ENCODE results near the gene SPIB.
"Not testable (repeated sequence)": the region's sequence is repeated elsewhere in the genome, so short reads cannot be mapped to it uniquely, and the experiment has no call there.

SPIB gene

DNA sequence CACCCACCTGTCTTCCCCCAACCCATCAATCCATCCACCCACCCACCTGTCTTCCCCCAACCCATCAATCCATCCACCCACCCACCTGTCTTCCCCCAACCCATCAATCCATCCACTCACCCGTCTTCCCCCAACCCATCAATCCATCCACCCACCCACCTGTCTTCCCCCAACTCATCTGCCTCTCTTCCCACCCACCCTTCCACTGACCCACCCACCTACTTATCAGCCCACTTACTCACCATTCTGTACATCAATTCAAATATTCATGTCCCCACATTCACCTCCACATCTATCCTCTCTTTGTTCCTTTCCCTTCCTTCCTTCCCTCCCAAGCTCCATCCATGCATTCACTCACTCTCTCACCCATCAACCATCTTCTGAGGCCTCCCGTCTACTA, 20.4 kb downstream of the SPIB start:
- not testable (repeated sequence) for DNase-seq (ENCODE audit: low read depth in 2 of 2)

DNA sequence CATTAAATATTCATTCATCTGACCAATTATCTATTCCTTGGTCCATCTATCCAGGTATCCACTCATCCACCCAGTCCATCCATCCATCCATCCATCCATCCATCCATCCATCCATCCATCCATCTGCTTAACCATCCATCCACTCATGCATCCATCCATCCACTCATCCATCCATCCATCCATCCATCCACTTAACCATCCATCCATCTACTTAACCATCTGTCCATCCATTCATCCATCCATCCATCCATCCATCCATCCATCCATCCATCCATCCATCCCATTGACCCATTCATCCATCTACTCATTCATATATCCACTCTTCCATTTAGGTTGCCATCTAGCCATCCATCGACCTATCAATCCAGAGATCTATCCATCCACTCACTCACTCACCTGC, 25.3 kb downstream of the SPIB start:
- DNase-seq (ENCODE audit: low read depth in 2 of 2) = no peak

DNA sequence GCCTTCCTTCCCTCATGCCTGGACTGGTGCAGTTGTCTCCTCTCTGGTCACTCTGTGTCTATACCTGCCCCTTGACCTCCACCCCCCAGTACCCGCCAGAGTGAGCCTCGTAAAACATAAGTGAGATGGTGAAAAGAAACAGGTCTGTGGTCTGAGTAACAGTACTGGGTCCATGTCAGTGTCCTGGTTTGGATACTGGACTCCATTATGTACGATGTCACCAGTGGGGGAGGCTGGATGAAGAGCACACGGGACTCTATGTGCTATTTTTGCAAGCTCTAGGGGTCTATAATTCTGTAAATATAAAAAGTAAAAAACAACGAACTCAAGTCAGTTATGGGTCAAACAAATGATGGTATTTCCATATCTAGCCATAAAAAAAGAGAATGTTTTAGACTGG, 28.3 kb downstream of the SPIB start:
- DNase-seq (ENCODE audit: low read depth in 2 of 2) = no peak

DNA sequence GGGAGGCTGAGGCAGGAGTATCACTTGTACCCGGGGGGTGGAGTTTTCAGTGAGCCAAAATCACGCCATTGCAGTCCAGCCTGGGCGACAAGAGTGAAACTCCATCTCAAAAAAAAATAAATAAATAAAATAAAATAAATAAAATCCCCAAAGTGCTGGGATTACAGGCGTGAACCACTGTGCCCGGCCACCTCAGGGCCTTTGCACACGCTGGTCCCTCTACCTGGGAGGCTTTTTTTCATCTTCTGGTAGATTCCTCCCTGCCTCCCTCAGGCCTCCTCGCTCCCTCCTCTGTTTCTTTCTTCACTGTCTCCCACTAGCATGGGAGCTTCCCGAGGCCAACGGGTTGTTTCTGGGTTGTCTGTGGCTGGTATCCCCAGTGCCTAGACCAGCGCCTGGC, 29.0 kb downstream of the SPIB start:
- DNase-seq (ENCODE audit: low read depth in 2 of 2) = no peak

DNA sequence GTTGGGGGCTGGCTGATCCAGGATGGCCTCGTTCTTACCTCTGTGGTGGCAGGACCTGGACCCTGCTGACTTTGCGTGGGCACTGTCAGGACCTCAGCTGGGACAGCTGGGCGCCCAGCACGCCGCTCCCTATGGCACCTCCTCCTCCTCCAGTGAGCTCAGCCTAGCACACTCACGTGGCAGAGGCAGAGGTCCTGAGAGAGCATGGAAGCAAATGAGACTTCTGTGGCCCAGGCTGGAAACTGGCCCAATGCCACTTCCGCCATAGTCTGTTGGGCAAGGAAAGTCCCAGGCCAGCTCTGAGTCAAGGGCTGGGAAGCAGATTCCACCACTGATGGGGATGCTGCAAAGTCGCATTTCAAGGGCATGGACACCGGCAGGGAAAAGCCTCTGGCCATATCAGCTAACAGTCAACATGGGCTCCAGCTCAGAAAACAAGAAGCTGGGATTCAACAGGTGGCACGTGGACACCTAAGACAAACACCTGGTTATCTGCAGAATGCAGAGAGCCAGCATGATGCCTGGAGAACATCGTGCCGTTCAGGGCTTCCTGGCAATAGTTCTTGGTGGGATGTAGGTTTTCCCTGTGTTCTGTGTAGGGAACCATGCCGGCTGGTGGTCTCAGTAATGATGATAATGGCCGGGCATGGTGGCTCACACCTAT, 30.6 kb downstream of the SPIB start:
- no peak for DNase-seq (ENCODE audit: low read depth in 2 of 2)

DNA sequence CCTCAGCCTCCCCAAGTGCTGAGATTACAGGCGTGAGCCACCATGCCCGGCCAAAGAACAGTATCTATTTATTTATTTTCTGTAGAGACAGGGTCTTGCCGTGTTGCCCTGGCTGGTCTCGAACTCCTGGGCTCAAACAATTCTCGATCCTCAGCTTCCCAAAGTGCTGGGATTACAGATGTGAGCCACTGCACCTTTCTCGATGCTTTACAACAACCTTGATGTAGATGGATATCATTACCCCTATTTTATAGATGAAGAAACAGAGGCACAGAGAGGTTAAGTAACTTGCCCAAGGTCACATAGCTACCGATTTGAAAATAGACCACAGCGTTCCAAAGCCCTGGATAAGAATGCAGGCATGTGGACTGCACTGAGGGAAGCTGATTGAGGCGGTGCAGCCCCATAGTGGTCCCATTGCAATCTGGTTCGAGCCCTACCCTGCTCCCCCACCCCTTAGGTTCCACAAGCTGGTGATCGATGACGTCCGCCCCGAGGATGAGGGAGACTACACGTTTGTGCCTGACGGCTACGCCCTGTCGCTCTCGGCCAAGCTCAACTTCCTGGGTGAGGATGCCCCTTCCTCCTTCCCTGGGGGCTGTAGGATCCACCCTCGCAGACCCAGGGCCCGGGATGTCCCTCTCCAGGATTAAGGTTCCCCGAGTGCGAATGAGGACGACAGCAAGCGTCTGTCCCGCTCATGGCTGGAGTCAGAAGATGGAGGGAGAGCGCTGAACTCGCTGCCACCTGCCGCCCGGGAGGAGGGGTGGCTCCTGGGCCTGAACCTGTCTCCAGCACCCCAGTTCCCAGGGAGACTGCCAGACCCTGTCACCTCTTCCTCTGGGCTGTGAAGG, 31.9 kb downstream of the SPIB start:
- DNase-seq (ENCODE audit: low read depth in 2 of 2) = no peak

DNA sequence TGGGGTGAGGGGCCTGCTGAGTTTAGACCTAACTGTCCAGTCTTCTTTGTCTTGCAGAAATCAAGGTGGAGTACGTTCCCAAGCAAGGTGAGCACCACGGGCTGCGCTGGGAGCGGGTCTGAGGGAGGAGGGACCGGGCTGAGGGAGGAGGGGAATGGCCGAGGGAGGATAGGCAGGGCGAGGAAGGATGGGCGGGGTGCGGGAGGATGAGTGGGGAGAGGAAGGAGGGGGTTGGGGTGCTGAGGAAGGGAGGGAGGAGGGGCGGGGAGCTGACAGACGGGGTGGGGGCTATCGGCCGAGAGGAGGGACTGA, 32.4 kb downstream of the SPIB start:
- no peak for DNase-seq (ENCODE audit: low read depth in 2 of 2)

DNA sequence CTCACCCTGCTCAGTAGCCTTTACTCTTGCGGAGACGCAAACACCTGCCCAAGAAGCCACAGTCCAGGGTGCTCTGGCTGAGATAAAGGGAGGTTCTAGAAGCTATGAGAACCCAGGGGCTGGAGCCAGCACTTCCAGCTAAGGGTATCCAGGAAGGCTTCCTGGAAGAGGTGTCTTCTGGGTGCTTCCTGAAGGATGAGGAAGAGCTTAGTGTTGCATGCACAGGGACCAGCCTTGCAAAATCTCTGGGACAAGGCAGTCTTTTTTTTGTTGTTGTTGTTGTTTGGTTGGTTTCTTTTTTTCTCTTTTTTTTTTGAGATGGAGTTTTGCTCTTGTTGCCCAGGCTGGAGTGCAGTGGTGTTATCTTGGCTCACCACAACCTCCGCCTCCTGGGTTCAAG, 34.5 kb downstream of the SPIB start:
- no peak for DNase-seq (ENCODE audit: low read depth in 2 of 2)

DNA sequence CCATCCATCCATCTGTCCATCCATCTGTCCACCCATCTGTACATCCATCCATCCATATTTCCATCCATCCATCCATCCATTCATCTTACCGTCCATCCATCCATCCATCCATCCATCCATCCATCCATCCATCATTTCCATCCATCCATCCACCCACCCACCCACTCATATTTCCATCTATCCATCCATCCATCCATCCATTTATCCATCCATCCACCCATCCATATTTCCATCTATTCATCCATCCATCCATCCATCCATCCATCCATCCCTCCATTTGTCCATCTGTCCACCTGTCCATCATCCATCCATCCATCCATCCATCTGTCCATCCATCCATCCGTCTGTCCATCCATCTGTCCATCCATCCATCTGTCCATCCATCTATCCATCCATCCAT, 37.3 kb downstream of the SPIB start:
- DNase-seq (ENCODE audit: low read depth in 2 of 2) = no peak

DNA sequence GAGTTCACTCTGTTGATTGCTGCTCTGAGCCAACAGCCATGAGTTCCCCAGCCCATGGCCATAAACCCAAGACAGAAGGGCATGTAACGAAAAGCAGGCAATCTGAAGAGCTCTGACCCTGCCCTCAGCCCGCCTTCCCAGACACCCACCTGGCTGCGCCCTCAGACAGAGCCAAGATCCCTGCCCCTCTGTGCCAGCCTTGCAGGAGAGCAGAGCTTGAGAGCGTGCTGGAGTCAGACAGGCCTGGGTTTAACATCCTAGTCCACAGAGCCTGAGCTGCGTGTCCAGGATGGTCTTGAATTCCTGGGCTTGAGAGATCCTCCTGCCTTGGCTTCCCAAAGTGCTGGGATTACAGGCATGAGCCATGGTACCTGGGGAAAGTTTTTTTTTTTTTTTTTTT, 38.6 kb downstream of the SPIB start:
- DNase-seq (ENCODE audit: low read depth in 2 of 2) = no peak

DNA sequence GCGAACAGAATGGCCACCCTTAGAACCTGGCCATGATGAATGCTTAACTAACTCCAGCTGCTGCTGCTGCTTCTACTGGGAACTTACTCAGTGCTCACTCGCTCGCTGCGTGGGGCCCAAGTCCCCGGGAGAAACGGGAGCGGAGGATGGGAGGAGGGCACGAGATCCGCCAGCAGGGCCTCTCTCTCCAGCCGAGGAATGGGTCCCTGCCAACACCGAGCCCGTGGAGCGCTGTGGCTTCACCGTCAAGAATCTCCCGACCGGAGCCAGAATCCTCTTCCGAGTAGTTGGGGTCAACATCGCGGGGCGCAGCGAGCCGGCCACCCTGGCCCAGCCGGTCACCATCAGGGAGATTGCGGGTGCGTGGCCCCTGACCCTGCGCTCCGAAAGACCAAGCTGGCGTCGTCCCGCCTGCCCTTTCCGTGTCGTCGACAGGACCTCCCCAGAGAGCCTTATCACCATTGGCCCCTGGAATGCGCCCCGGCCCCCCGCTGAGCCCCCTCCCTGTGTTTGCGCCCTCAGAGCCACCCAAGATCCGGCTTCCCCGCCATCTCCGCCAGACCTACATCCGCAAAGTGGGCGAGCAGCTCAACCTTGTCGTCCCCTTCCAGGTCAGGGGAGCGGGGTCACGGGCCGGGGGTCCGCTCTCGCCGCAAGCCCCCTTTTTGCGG, 39.8 kb downstream of the SPIB start:
- no peak for DNase-seq (ENCODE audit: low read depth in 2 of 2)

DNA sequence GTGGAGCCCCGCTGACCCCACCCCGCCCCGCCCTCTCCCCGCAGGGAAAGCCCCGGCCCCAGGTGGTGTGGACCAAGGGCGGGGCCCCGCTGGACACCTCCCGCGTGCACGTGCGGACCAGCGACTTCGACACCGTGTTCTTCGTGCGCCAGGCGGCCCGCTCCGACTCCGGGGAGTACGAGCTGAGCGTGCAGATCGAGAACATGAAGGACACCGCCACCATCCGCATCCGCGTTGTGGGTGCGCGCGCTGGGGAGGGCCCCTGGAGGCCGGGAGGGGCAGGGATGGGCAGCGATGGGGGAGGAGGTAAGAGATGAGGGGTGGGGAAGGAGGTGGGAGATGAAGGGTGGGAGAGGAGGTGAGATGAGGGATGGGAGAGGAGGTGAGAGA, 40.3 kb downstream of the SPIB start:
- DNase-seq (ENCODE audit: low read depth in 2 of 2) = no peak

DNA sequence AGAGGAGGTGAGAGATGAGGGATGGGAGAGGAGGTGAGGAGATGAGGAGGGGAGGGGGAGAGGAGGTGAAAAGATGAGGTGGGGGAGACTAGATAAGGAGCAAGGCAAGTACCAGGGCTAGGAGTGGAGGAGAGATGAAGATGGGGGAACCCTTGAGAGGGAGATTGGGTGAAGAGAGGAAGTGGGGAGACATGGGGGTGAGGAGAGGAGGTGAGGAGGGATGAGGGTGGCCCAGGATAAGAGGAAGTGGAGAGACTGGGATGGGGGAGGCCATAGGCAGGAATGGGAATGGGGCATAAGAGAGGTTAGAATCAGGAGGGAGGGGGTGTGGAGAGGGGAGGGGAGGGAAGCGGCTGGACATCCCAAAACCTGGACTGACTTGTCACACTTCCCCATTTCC, 40.9 kb downstream of the SPIB start:
- no peak for DNase-seq (ENCODE audit: low read depth in 2 of 2)

DNA sequence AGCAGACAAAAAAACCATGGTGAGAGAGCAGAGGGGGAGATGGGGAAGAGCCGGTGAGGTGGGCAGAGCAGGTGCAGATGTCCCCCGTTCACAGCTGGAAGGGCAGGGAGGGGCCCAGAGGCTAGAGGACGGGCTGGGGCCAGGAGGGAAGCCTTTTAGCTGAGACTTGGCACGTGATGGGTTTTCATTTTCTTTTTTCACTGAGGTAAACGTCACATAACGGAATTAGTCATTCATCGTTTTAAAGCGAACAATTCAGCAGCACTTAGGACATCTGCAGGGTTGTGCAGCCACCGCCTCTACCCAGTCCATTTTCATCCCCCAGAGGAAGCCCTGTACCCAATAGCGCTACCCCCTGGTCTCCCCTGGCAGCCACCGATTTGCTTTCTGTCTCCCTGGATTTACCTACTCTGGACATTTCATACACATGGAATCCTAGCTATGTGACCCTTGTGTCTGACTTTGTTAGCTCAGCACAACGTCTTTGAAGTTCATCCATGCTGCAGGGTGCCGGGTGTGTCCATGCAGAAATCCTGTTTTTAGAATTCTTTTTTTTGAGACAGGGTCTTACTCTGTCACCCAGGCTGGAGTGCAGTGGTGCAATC, 41.5 kb downstream of the SPIB start:
- DNase-seq (ENCODE audit: low read depth in 2 of 2) = no peak

DNA sequence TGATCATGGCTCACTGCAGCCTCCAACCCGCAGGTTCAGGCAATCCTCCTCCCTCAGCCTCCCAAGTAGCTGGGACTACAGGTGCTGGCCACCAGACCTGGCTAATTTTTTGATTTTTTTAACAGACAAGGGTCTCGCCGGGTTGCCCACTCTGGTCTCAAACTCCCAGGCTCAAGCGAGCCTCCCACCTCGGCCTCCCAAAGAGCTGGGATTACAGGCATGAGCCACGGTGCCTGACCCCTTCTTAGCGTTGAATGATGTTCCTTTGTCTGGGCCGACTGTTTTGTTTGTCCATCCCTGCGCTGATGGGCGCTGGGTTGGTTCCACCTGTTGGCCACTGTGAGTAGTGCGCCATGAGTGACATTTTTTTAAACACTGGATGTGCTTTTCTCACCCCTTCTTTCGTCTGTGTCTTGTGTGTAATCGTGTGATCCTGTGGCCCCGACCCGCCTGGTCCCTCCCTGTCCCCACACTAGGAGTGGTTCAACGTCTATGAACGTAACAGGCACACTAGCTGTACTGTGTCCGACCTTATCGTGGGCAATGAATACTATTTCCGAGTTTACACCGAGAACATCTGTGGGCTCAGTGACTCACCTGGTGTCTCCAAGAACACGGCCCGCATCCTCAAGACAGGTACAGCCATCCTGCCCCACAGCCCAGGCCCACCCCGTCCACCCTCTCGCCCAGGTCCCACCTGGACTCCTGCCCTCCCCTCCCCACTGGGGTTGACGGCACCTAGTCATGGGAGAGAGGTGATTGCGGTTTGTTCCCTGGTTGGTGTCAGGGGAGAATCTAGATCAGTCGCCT, 42.5 kb downstream of the SPIB start:
- DNase-seq (ENCODE audit: low read depth in 2 of 2) = peak in 1 of 2 donors; percentile 16

DNA sequence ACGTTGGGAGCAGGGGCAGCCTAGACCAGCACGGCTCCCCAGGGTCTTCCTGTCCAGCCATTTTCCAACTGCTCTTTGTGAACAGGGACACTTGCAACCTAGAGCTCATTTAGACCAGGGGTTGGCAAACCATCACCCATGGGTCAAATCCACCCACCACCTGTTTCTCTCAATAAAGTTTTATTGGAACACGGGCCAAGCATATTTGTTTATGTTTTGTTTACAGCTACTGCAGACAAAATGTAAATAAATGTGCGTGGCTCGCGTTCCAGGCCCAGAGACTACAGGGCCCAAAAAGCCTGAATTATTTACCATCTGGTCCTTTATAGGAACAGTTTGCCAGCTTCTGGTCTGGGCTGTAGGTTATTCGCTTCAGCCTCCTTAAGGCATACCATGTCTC, 44.2 kb downstream of the SPIB start:
- DNase-seq (ENCODE audit: low read depth in 2 of 2) = no peak

DNA sequence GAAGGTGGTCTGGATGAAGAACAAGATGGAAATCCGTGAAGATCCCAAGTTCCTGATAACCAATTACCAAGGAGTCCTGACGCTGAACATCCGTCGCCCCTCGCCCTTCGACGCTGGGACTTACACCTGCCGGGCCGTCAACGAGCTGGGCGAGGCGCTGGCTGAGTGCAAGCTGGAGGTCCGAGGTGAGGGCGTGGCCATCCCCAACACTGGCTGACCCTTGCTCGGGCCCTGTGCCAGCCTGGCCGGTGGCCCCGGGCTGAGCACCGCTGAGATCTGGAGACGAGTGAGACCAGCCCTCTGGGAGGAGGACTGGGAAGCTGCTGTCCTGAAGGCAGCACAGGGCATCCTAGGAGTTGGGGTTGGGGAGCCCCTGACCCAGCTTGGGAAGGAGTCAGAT, 45.6 kb downstream of the SPIB start:
- DNase-seq (ENCODE audit: low read depth in 2 of 2) = no peak

DNA sequence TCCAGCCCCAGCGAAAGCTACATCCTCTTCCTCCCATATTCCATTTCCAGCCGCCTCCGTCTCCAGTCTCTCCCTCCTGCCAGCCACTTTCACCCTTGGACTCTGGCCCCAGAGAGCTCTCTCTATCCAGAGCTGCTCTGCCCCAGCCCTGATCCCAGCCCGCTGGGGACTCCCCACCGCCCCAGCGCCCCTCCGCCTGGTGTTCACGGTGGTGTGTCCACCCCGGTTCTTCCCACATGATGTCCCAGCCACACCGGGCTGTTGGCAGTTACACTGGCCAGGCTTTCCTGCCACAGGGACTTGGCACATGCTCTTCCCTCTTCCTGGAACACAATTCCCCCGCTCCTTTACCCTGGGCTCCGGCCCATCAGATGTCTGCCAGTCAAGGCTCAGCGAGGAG, 46.3 kb downstream of the SPIB start:
- no peak for DNase-seq (ENCODE audit: low read depth in 2 of 2)

DNA sequence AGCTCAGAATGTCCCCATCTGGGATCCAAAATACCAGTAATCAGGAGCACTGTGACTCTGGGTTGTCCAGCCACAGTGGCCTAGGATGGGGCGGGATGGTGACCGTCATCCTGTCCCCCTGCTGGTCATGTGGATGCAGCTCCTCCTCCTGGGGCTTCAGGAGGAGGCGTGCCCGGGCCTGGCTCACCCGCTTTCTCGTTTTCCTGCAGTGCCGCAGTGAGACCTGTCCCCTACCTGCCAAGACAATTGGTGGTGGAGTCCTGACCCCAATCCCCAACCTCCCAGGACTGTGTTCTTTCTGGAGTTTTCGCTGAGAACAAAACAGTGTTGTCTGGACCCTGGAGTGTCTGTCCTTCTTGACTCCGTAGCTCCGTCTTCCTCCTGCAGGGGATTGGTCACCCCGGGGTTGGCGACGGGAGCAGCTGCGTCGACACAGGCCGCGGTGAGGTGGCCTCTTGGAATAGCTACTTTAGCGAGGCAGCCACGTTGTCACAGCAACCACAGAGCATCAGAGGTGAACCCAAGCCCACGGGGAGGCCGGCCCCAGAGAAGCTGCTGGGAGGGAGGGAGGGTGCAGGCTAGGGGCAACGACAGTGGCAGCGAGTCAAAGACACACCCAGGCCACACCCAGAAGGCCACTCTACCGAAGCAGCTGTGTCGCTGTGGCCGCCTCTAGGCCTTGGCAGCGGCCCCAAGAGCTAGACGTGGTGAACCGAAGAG, 47.4 kb downstream of the SPIB start:
- no peak for DNase-seq (ENCODE audit: low read depth in 2 of 2)

DNA sequence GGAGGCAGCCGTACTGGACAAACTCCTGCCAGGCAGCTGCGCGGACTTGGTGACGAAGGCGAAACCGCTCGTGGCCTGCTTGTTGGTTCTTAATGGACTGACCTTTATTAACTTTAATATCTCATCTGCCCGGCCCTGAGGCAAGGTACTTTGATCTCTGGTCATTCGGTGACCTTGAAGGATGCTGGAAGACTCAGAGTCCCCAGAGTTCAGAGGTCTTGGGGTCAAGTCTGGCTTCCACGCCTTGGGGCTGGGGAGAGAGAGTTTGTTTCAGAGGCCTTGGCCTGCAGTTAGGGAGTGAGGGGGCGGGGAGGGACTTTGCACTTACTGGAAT, 47.9 kb downstream of the SPIB start:
- DNase-seq (ENCODE audit: low read depth in 2 of 2) = no peak

DNA sequence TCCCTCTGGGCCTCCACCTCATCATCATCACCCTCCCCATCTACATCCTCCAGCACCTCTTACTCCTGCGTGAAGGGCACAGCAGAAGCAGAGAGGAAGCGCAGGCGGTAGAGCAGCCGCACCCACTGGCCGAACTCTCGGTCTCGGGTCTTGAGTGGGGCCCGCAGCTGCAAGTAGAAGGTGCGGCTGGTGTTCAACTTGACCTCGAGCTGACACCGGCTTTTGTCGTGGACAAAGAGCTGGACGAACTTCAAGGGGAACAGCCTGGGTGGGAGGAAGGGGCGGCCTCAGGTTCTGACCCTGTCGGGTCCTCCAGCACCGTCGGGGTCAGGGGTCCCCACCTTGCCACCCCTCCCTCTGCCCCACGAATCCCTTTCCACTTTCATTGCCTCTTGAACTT, 48.8 kb downstream of the SPIB start:
- no peak for DNase-seq (ENCODE audit: low read depth in 2 of 2)

All from activated CD8-positive, alpha-beta memory T cell treated with anti-CD3 and anti-CD28 coated beads for 4 hours (primary cell).